HepG2 (cell line): ENCODE data around the gene BST1. TPM values are rescaled to one million over a fixed set of nuclear protein-coding genes. Genes with fewer than 3 reads are reported as not detected.

Experiments used
- BCL6 ChIP-seq: IDR thresholded peaks from 2 replicates; pipeline ENCODE4 v1.6.1; 2016; ENCODE audit warnings: missing genetic modification reagents, missing compliant biosample characterization
- ELF1 ChIP-seq: sonication (generic); formaldehyde crosslinking; IDR thresholded peaks from 2 replicates; pipeline ENCODE4 v1.4.0; 2020; ENCODE audit warnings: missing genetic modification reagents
- GTF2F1 ChIP-seq: fragments of 150-350 bp; IDR thresholded peaks from 2 replicates; pipeline ENCODE4 v1.6.1; 2014; ENCODE audit warnings: low read length
- HHEX ChIP-seq: IDR thresholded peaks from 2 replicates; pipeline ENCODE4 v1.6.1; 2016; ENCODE audit warnings: control low read depth
- KDM4B ChIP-seq: sonication (generic); formaldehyde crosslinking; IDR thresholded peaks from 2 replicates; pipeline ENCODE4 v1.4.0; 2020; ENCODE audit warnings: missing genetic modification reagents
- NAIF1 ChIP-seq: sonication (generic); formaldehyde crosslinking; IDR thresholded peaks from 2 replicates; pipeline ENCODE4 v1.5.0; 2020; ENCODE audit warnings: mild to moderate bottlenecking, missing genetic modification reagents, borderline replicate concordance
- NONO ChIP-seq, 2 experiments: fragments of 450-650 bp in 1 of 2; sonication (generic) in 1 of 2; formaldehyde crosslinking in 1 of 2; IDR thresholded peaks in 1 of 2; conservative IDR thresholded peaks in 1 of 2; 2 replicates each; pipeline versions ENCODE4 v1.6.1 to v1.8.0; 2017 to 2022; ENCODE audit warnings: mild to moderate bottlenecking in 1 of 2, missing genetic modification reagents in 1 of 2, moderate library complexity in 1 of 2
- PPARG ChIP-seq: conservative IDR thresholded peaks from 2 replicates; pipeline ENCODE4 v1.6.1; 2016; ENCODE audit warnings: missing biosample characterization, missing genetic modification reagents
- RBM39 ChIP-seq: fragments of 200-400 bp; formaldehyde crosslinking; IDR thresholded peaks from one replicate; pipeline ENCODE4 v1.6.1; 2018; ENCODE audit warnings: antibody characterized with exemption, mild to moderate bottlenecking, low read depth, low read length; ENCODE audit not compliant: poor library complexity, severe bottlenecking
- RFX5 ChIP-seq: IDR thresholded peaks from 2 replicates; pipeline ENCODE4 v1.6.1; 2011; ENCODE audit warnings: low read depth, low read length, improper control_type of control experiment
- SMYD3 ChIP-seq: sonication (generic); formaldehyde crosslinking; IDR thresholded peaks from 2 replicates; pipeline ENCODE4 v1.8.1; 2023; ENCODE audit warnings: mild to moderate bottlenecking, missing genetic modification reagents
- STAG1 ChIP-seq: sonication (generic); formaldehyde crosslinking; IDR thresholded peaks from 2 replicates; pipeline ENCODE4 v1.4.0; 2020; ENCODE audit warnings: missing genetic modification reagents
- ZFY ChIP-seq: sonication (generic); formaldehyde crosslinking; IDR thresholded peaks from 2 replicates; pipeline ENCODE4 v1.4.0; 2020; ENCODE audit warnings: missing genetic modification reagents
- ZNF138 ChIP-seq: sonication (generic); formaldehyde crosslinking; IDR thresholded peaks from 2 replicates; pipeline ENCODE4 v1.5.0; 2020; ENCODE audit warnings: mild to moderate bottlenecking, low read depth, missing genetic modification reagents
- ZNF160 ChIP-seq: sonication (generic); formaldehyde crosslinking; IDR thresholded peaks from 2 replicates; pipeline ENCODE4 v1.8.0; 2022; ENCODE audit warnings: mild to moderate bottlenecking, inconsistent platforms, missing genetic modification reagents
- ZNF234 ChIP-seq: sonication (generic); formaldehyde crosslinking; conservative IDR thresholded peaks from 2 replicates; pipeline ENCODE4 v1.5.1; 2020; ENCODE audit warnings: mild to moderate bottlenecking, missing genetic modification reagents
- ZNF563 ChIP-seq: sonication (generic); formaldehyde crosslinking; IDR thresholded peaks from 2 replicates; pipeline ENCODE4 v1.8.0; 2022; ENCODE audit warnings: mild to moderate bottlenecking, moderate library complexity, missing genetic modification reagents
- ZNF564 ChIP-seq: sonication (generic); formaldehyde crosslinking; IDR thresholded peaks from 2 replicates; pipeline ENCODE4 v1.8.1; 2023; ENCODE audit warnings: mild to moderate bottlenecking, missing genetic modification reagents
- ZNF598 ChIP-seq: sonication (generic); formaldehyde crosslinking; IDR thresholded peaks from 2 replicates; pipeline ENCODE4 v1.5.1; 2020; ENCODE audit warnings: mild to moderate bottlenecking, missing genetic modification reagents, borderline replicate concordance
- ZNF619 ChIP-seq: sonication (generic); formaldehyde crosslinking; IDR thresholded peaks from 2 replicates; pipeline ENCODE4 v1.4.0; 2020; ENCODE audit warnings: mild to moderate bottlenecking, missing genetic modification reagents
- polyA plus RNA-seq, 8 experiments: library from polyadenylated mRNA; depleted of rRNA in 3 of 8; stranded (reverse) in 7 of 8; unstranded in 1 of 8; fragments of >200 nt; fragmentation: Illumina TruSeq in 4 of 8; extraction: Trizol in 4 of 8; gene quantifications; 2 replicates each; pipeline versions ENCODE4 v1.2.1 to v1.2.3, GENCODE V29; 2011 to 2016; ENCODE audit warnings: low read depth in 4 of 8, missing spikeins in 1 of 8, mixed read lengths in 1 of 8; ENCODE audit not compliant: insufficient read depth in 1 of 8
- total RNA-seq, 5 experiments: library from RNA; depleted of rRNA; stranded (reverse); fragments of >200 nt; fragmentation: Illumina TruSeq; extraction: Trizol; gene quantifications; 2 replicates each; pipeline ENCODE4 v1.2.3, GENCODE V29; 2016; ENCODE audit warnings: low read depth in 1 of 5
- TF ChIP-seq, protein P1 (sequence below): sonication (generic); formaldehyde crosslinking; IDR thresholded peaks from 2 replicates; pipeline ENCODE4 v1.8.0; 2022; ENCODE audit warnings: missing genetic modification reagents, mild to moderate bottlenecking, borderline replicate concordance
- TF ChIP-seq, protein P2 (sequence below): sonication (generic); formaldehyde crosslinking; conservative IDR thresholded peaks from 2 replicates; pipeline ENCODE4 v1.8.0; 2022; ENCODE audit warnings: low read depth, missing genetic modification reagents
- TF ChIP-seq, protein P3 (sequence below): sonication (generic); formaldehyde crosslinking; IDR thresholded peaks from 2 replicates; pipeline ENCODE4 v1.8.0; 2022; ENCODE audit warnings: mild to moderate bottlenecking, missing genetic modification reagents, moderate library complexity
- TF ChIP-seq, protein P4 (sequence below): IDR thresholded peaks from 2 replicates; pipeline ENCODE4 v1.6.1; 2012; ENCODE audit warnings: low read length, improper control_type of control experiment

BST1 gene
- total and polyA plus RNA-seq, 2 of the 13 experiments (the other 11 are each of a cell fraction or from before 2014, with no cell fraction given), result 0.09 to 0.49 TPM

DNA sequence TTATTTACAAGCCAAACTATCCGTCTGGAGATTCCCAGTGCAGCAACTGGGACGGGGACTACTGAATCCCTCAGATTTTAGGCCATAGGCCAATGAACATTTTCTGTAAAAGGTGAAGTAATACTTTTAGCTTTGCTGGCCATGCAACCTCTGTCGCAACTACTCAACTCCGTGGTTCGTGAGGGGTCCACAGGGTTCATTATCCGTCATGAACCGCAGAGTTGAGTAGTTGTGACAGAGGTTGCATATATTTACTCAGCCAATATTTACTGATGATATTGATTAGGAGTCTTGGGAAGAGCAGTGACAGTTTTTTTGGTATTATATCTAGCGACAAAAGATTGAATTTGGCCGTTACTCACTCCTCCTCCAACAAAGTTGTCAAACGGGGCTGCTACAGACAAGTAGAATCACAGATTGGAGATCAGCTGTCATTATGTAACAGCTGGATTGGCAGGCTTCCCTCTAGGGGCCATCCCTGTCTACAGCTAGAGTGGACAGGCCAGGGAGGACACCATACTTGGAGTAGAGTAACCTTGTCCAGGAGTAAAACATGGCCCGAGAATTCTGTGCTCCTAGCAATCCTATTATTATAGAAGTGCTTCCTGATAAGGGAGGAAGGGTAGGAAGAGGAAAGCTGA is 38.0 kb downstream of the BST1 start (continued):
- TF ChIP-seq, protein P1, sequence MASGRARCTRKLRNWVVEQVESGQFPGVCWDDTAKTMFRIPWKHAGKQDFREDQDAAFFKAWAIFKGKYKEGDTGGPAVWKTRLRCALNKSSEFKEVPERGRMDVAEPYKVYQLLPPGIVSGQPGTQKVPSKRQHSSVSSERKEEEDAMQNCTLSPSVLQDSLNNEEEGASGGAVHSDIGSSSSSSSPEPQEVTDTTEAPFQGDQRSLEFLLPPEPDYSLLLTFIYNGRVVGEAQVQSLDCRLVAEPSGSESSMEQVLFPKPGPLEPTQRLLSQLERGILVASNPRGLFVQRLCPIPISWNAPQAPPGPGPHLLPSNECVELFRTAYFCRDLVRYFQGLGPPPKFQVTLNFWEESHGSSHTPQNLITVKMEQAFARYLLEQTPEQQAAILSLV (CRISPR knock-in tag), result no peak
- TF ChIP-seq, protein P2, sequence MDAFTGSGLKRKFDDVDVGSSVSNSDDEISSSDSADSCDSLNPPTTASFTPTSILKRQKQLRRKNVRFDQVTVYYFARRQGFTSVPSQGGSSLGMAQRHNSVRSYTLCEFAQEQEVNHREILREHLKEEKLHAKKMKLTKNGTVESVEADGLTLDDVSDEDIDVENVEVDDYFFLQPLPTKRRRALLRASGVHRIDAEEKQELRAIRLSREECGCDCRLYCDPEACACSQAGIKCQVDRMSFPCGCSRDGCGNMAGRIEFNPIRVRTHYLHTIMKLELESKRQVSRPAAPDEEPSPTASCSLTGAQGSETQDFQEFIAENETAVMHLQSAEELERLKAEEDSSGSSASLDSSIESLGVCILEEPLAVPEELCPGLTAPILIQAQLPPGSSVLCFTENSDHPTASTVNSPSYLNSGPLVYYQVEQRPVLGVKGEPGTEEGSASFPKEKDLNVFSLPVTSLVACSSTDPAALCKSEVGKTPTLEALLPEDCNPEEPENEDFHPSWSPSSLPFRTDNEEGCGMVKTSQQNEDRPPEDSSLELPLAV (CRISPR knock-in tag), result no peak
- TF ChIP-seq ZNF564 (CRISPR knock-in tag) (no peak), ELF1 (CRISPR knock-in tag) (no peak), ZFY (CRISPR knock-in tag) (no peak), ZNF563 (CRISPR knock-in tag) (no peak), ZNF598 (CRISPR knock-in tag) (no peak), ZNF138 (CRISPR knock-in tag) (no peak), HHEX (CRISPR knock-in tag) (peak; percentile 84), NONO (IDR thresholded peaks at IDR 0.05) (no peak), NONO (CRISPR knock-in tag; conservative IDR thresholded peaks at IDR 0.05) (no peak), RBM39 (no peak), NAIF1 (CRISPR knock-in tag) (no peak), ZNF619 (no peak), BCL6 (CRISPR knock-in tag) (peak; percentile 64), ZNF234 (no peak), ZNF160 (CRISPR knock-in tag) (no peak), PPARG (CRISPR knock-in tag) (0 out of 2 replicates have a peak, but pooled peaks have one; percentile 29), GTF2F1 (no peak), RFX5 (no peak), KDM4B (CRISPR knock-in tag) (no peak), SMYD3 (no peak), STAG1 (CRISPR knock-in tag) (no peak)
- TF ChIP-seq, protein P3, sequence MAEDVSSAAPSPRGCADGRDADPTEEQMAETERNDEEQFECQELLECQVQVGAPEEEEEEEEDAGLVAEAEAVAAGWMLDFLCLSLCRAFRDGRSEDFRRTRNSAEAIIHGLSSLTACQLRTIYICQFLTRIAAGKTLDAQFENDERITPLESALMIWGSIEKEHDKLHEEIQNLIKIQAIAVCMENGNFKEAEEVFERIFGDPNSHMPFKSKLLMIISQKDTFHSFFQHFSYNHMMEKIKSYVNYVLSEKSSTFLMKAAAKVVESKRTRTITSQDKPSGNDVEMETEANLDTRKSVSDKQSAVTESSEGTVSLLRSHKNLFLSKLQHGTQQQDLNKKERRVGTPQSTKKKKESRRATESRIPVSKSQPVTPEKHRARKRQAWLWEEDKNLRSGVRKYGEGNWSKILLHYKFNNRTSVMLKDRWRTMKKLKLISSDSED (CRISPR knock-in tag), result no peak
- TF ChIP-seq, protein P4, sequence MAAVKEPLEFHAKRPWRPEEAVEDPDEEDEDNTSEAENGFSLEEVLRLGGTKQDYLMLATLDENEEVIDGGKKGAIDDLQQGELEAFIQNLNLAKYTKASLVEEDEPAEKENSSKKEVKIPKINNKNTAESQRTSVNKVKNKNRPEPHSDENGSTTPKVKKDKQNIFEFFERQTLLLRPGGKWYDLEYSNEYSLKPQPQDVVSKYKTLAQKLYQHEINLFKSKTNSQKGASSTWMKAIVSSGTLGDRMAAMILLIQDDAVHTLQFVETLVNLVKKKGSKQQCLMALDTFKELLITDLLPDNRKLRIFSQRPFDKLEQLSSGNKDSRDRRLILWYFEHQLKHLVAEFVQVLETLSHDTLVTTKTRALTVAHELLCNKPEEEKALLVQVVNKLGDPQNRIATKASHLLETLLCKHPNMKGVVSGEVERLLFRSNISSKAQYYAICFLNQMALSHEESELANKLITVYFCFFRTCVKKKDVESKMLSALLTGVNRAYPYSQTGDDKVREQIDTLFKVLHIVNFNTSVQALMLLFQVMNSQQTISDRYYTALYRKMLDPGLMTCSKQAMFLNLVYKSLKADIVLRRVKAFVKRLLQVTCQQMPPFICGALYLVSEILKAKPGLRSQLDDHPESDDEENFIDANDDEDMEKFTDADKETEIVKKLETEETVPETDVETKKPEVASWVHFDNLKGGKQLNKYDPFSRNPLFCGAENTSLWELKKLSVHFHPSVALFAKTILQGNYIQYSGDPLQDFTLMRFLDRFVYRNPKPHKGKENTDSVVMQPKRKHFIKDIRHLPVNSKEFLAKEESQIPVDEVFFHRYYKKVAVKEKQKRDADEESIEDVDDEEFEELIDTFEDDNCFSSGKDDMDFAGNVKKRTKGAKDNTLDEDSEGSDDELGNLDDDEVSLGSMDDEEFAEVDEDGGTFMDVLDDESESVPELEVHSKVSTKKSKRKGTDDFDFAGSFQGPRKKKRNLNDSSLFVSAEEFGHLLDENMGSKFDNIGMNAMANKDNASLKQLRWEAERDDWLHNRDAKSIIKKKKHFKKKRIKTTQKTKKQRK, result no peak
